ENCODE results near the gene BCL11B.
"Not testable (repeated sequence)": the region's sequence is repeated elsewhere in the genome, so short reads cannot be mapped to it uniquely, and the experiment has no call there.

BCL11B gene

DNA sequence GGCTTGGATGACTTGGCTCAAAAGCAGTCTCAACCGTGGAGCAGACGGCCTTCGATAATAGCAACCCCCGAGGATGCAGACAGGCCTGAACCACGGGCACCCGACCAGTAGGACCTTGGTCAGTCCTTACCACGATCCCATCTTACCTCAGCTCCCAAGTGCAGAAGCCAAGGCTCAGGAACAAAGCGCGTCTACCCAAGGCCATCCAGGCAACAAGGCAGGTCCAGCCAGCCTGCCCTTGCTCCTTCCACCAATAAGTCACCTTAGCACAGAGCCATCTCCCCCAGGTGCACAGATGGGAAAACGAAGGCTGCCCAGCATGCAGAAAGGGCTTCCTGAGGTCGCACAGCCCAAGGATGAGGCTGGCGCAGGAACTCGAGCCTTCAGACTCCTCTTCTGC is 77.3 kb downstream of the BCL11B start:
- FAIRE-seq, result no peak

DNA sequence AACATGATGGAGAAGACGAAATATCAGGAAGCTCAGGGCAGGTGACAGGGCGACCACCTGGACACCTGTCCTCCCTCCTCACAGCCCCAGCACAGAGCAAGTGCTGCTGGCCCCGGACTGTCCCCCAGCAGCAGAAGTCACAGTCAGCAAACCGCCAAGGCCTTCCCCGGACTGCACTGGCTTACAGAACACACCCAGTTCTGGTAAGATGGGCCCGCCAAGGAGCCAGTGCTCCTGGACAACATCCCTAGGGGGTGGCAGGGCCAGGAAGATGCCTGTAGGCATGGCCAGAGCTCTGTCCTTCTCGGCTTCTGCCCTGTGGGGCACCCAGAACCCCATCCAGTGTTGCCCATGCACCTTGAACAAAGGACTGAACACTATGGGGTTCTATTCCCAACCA is 77.9 kb downstream of the BCL11B start:
- FAIRE-seq, result no peak

DNA sequence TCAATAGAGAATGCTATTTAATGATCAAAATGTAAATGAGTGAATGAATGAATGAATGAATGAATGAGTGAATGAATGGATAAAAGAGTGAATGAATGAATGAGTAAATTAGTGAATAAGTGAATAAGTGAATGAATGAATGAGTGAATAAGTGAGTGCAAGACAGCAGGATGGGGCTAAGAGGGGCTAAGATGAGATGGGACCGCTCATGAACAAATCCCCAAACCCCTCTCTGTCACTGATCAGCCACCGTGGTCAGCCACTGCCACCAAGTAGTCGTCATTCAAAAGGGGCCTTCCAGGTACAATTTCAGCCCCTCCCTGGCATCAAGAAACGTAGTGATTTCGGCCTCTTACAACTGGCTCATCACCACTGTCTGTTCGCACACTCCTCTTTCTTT is 79.2 kb downstream of the BCL11B start:
- no peak for FAIRE-seq

GRCh38 chr14:99192028-99192621 is 79.9 kb downstream of the BCL11B start:
- FAIRE-seq, result no peak

GRCh38 chr14:99191395-99192027 is 80.5 kb downstream of the BCL11B start:
- FAIRE-seq, result no peak

DNA sequence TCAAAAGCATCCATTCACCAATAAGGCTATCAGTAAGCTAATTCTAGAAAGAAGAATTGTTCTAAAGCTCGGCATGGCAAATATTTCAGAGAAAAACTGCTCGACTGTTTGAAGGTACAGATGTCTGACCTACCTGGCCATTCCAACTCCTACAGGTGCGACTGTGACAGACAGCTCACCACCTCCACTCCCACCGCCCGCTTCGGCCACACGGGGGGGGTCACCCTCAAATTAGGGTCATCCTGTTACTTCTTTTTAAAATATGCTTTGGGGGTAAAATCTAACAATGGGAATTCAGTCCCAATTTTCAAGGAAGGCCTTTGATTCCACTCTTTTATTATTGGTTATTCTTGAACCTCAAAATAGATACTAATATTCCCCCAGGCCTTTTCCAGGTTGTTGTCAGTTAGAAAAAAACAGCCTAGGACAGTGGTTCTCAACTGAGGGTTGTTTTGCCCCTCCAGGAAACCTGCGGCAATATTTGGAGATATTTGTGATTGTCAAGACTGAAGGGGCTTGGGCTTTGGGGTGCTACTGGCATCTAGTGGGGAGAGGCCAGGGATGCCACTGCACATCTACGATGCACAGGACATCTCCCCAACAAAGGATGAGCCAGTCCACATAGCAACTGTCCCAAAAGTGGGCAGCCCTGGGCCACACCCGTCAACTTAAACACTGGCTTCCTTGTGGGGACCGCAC is 81.2 kb downstream of the BCL11B start:
- no peak for FAIRE-seq

- no peak for FAIRE-seq
These were observed 82.7 kb downstream of the BCL11B start for GRCh38 chr14:99189201-99189801.

DNA sequence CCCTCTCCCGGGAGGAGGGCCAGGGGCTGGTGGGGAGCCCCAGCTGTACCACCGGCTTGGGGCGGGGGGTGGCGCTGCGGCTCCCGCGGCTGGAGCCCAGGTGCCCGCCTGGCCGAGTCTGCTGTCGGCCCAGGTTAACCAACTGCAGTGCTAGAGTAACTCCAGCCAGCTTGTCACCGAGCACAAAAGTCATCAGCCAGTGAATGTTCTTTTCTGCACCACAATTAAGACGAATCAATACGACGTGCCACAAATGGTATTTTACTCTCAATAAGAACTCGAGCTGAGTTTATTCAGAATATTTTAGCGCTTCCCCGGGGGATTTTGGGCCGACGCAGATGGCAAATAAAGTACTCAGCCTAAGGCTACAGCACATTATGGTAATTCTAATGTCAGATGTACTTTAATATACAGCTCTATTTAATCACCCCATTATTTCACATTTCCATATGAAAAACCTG is 83.2 kb downstream of the BCL11B start:
- FAIRE-seq, result no peak

DNA sequence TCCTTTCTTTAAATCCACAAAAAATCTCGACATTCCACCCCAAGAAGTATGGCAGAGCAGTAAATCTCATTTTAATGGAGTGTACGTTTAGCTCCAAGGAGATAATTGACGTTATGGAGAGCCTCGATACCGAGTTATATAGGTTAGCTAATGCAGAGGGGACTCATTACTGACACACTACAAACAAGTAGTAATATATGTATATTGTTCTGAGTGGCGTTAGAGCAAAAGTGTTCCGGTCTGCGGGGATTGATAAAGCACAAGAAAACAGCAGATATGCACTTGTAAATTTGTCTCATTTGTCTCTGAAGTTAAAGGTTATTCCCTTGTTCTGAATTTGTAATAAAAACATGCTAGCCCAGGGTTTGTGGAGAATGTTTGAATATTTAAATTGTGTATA is 84.1 kb downstream of the BCL11B start:
- FAIRE-seq, result no peak

DNA sequence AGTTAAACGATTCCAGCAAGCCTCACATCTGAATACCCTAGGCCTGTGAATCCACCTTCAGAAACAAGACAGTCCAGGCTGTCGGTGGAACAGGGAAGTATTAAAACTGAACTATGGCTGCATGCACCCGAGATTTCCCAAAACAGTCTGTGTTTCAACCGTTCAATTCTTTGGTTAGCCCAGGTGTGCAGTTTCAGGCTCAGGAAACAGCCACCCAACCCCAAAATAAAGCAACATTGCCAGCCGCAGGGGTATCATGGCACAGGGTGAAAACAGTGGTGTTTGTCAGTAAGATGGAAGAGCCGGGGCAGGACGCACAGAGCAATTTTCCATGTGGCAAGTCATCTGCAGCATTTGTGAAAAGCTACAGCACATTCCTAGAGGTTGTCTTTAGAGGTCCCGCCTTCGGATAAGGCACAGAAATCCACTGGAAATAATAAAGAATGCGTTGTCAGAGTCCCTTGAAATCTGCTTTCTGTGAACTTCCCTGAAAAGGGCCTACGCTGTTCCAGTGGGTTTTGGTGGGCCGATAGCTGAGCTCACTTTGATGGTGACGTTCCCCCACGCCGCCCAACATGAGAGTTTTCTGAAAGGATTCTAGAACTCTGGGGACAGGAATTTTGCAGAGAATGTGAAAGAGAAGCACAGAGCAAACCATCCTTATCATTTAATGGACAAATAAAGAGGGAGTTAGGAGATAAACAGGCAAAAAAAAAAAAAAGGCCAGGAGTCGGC is 84.9 kb downstream of the BCL11B start:
- no peak for FAIRE-seq

- not testable (repeated sequence) for FAIRE-seq
These were observed 85.7 kb downstream of the BCL11B start for GRCh38 chr14:99186336-99186735.

- FAIRE-seq, result no peak
These were observed 86.4 kb downstream of the BCL11B start for GRCh38 chr14:99185436-99186068.

DNA sequence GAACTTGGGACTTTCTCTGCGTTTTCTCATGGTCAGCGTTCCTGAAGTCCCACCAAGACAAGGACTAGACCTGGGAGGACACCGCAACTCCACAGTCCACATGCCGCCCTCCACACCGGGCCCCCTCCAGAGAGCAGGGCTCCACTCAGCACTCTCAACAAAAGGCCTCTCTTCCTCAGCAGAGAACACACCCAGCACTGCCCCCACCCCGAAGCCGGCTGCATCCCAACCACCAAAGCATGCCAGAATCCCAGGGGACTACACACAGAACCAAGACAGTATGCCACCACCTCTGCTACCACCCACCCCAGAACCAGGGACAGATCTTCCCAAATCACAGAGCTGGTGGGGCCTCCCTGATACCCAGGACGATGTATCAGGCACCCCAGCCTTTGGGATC is 88.3 kb downstream of the BCL11B start:
- FAIRE-seq, result no peak

DNA sequence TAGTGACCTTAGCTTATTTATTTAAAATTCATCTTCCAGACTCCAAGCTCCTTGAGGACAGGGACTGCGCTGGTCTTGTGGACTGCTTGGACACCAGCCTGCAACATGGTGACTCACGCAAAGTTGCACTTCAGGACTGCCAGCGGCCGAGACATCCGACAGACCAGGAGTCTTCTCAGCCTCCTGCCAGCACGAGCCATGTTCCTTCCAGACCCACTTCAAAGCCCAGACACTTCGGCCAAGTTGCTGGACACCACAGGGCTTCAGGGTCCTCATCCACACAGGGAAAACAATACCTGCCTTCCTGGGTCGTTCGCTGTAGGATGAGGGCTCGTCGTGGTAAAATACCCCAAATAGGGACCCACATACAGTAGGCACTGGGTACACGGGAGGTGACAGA is 88.7 kb downstream of the BCL11B start:
- FAIRE-seq, result no peak

- FAIRE-seq, result no peak
These were observed 89.3 kb downstream of the BCL11B start for GRCh38 chr14:99182548-99183250.

DNA sequence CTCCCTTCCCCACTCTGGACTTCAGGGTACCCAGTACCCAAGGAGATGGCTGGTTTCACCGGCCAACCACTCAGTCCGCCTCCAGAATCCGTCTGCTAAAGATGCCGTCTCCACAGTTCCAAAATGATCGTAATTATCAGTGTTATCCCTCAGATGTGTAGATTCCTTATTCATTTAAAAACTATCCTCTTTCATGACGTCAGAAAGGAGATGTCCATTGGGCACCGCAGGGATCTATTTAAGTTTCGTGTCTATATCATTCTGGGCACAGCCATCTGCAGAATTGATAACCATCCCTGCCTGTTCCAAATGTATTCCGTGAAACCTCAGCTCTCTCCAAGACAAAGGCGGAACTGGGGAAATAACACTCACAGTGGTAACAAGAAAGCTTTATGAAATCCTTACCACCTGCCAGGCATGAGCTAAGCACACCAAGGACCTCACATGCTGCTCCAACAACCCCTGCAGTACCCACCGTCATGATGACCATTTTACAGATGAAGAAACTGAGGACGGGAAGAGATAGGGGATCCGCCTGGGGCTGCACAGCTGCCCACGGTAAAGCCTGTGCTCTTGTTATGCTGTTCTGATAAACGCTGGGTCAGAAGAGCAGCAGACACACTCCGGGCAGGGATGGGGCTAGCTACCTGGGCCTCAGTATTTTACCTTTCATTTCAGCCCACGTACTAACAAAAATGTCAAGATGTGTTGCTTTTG is 90.0 kb downstream of the BCL11B start:
- no peak for FAIRE-seq

DNA sequence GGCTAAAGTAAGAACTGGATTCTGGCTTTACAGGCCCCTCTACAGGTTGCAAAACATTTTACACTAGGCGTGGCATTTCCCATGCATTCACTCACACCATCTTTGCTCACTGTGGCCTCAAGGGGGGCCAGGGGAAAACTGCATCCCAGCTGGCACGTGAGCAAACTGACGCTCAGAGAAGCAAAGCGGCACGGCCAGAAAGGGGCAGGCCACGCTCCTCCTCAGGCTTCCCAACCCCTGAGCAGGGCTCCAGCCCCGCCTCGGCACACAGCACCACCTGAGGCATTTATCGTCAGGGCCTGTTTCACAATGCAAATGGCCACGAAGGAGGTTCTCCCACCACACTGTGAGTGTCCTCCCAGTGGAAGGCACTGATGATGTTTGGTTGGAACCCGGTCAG is 90.8 kb downstream of the BCL11B start:
- no peak for FAIRE-seq

DNA sequence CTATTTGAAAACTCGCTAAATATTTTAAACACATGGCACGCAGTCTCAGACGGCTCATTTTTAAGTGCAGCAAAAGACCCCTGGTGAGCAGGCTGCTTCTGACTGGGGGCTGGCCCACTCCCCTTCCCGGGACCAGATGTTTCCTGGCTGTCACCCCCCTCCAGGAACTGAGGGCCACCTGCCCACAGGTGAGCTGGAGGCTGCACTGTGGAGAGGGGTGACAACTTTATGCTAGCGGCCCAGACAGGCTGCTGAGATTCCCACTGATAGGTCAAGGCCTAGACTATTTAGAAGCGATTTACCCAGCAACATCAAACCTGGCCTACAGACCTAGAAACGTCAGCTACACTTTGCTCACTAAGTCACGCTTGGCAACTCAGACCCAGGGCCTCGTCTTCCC is 92.1 kb downstream of the BCL11B start:
- no peak for FAIRE-seq

DNA sequence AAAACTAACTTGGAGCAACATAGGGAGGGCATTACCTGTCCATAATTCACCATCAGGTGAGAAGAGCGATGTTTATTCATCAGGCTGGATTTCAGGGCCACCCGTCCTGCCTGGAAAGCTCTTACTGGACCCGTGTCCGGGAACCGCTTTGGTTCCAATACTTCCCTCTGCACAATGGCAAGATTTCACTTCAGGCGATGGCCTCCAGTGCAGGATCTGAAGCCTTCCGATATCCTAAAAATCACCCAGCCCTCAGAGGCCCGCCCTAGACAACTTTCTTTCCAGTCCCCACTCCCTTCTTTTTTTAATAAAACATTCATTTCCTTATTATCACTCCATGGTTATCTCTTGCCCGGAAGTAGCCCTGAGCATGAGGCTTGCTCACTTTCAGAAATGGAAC is 92.5 kb downstream of the BCL11B start:
- no peak for FAIRE-seq

DNA sequence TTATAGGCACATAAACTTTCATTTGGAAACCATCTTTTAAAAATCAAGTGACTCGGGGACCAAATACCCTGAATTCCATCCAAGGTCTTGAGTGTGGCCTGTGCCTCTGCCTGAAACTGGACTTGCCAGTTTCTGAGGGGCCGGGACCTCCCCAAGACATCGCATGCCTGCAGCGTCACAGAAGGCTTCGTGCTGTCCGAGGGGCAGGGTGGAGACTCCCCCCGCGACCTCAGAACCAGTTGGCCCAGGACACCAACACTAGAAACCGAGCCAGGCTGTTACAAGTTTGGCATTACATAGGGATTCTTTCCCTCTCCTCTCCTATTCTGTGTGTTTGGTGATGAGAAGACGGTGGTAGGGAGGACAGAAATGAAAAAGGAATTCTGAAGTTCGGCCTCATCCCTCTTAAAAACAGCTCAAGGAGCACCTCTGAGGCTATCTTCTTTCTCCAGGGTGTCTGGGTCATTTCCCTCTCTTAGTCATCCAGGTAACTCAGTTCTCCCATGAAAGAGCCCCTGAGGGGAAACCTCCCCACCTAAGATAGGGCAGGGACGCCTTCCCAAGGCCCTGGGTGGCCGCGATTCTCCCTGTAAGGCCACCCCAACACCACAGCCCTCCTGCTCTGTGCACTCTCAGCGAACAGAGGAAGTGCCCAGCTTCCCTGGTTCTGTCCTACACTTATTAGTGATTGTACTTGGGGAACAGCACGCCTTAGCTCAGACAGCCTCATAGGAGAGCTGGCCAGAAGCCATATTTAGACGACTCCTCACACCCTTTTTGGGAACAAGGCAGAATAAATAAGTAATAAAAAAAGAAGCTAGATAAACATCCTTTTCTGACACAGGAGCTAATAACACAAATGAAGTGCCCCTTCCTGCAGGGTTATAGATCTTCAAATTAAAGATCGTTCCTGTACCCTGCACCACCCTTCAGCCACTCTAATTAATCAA is 93.8 kb downstream of the BCL11B start:
- no peak for FAIRE-seq

All from islet of Langerhans (tissue), 1 donor.